HepG2 (cell line): ENCODE measurements around the gene MIF. TPM values are rescaled to one million over a fixed set of nuclear protein-coding genes. Genes with fewer than 3 reads are reported as not detected.

Source experiments
- ATAC-seq: fragments of 200-7000 bp; cut with Tn5 transposase; 3 replicates; pipeline ENCODE4 v1.9.1; 2020; ENCODE audit warnings: mild to moderate bottlenecking, moderate library complexity
- BruUV-seq: library from RNA; stranded (reverse); fragments of 400-500 nt; replicated peaks from 2 replicates; lab custom pipeline; 2021; lab: Mats Ljungman, UMichigan
- CTCF ChIA-PET: fragments of 300-600 bp; formaldehyde crosslinking; extraction: SDS; loops from one replicate; lab custom pipeline; 2021; ENCODE audit warnings: low total read pairs, inconsistent platforms, low intra/inter-chr PET ratio; lab: Yijun Ruan, JAX
- POLR2A ChIA-PET: fragments of 350-600 bp; sonication (Branson Sonifier 250); formaldehyde crosslinking; loops from one replicate; lab custom pipeline; 2020; ENCODE audit warnings: antibody characterized with exemption, inconsistent platforms; lab: Yijun Ruan, JAX
- DNase-seq: peaks from one replicate; pipeline ENCODE4 v3.0.0-alpha.2; 2015; ENCODE audit warnings: low spot score
- FAIRE-seq: peaks from 3 replicates; lab custom pipeline; 2011; peaks lifted over from hg19 to GRCh38; lab: Jason Lieb, UNC
- H2AFZ ChIP-seq: one replicate; pipeline ENCODE4 v1.6.1; 2011; ENCODE audit warnings: low read length, inconsistent platforms
- H3K27ac ChIP-seq: fragments of 300-600 bp; 3 replicates; pipeline ENCODE4 v1.8.0; 2011; ENCODE audit warnings: mixed run types, mild to moderate bottlenecking, mixed read lengths, low read length, inconsistent platforms; ENCODE audit not compliant: insufficient read depth; ENCODE audit errors: extremely low read length
- H3K27me3 ChIP-seq, 2 experiments: fragments of 200-600 bp in 1 of 2; 2 replicates in 1 of 2; 3 replicates in 1 of 2; pipeline versions ENCODE4 v1.6.0 to v1.8.0; 2011; ENCODE audit warnings: low read length in 2 of 2, mild to moderate bottlenecking in 2 of 2, moderate library complexity in 2 of 2, inconsistent platforms in 1 of 2; ENCODE audit not compliant: insufficient read depth in 2 of 2, control insufficient read depth in 1 of 2
- H3K36me3 ChIP-seq, 2 experiments: fragments of 200-600 bp in 1 of 2; replicated peaks in 1 of 2; 2 replicates in 1 of 2; 3 replicates in 1 of 2; pipeline versions ENCODE4 v1.5.1 to v1.8.0; 2011; ENCODE audit warnings: low read length in 2 of 2, inconsistent platforms in 1 of 2; ENCODE audit not compliant: insufficient read depth in 2 of 2, control insufficient read depth in 1 of 2
- H3K4me1 ChIP-seq: 2 replicates; pipeline ENCODE4 v1.5.1; 2012; ENCODE audit warnings: low read length, inconsistent platforms; ENCODE audit not compliant: insufficient read depth
- H3K4me2 ChIP-seq: 2 replicates; pipeline ENCODE4 v1.6.0; 2011; ENCODE audit warnings: low read depth, low read length, inconsistent platforms
- H3K4me3 ChIP-seq, 3 experiments: fragments of 200-600 bp in 1 of 3; sonication (generic), shearing (Covaris generic) in 1 of 3; replicated peaks in 1 of 3; 2 replicates each; pipeline ENCODE4 v1.5.1; 2011 to 2016; ENCODE audit warnings: low read length in 3 of 3, inconsistent platforms in 2 of 3, low read depth in 2 of 3, mild to moderate bottlenecking in 2 of 3, control low read depth in 1 of 3, mixed read lengths in 1 of 3; ENCODE audit not compliant: insufficient read depth in 1 of 3
- H3K79me2 ChIP-seq: one replicate; pipeline ENCODE4 v1.6.1; 2011; ENCODE audit warnings: low read length, inconsistent platforms; ENCODE audit not compliant: insufficient read depth
- H3K9ac ChIP-seq: 2 replicates; pipeline ENCODE4 v1.6.0; 2011; ENCODE audit warnings: mild to moderate bottlenecking, low read depth, low read length, inconsistent platforms; ENCODE audit not compliant: insufficient read depth
- H3K9me3 ChIP-seq: 2 replicates; pipeline ENCODE4 v1.5.1; 2012; ENCODE audit warnings: mild to moderate bottlenecking, low read length
- H4K20me1 ChIP-seq: 2 replicates; pipeline ENCODE4 v1.6.0; 2011; ENCODE audit warnings: inconsistent platforms, mild to moderate bottlenecking, low read length, moderate library complexity; ENCODE audit not compliant: insufficient read depth
- BCL6 ChIP-seq: IDR thresholded peaks from 2 replicates; pipeline ENCODE4 v1.6.1; 2016; ENCODE audit warnings: missing genetic modification reagents, missing compliant biosample characterization
- CSRNP2 ChIP-seq: sonication (generic); formaldehyde crosslinking; conservative IDR thresholded peaks from 2 replicates; pipeline ENCODE4 v1.8.0; 2022; ENCODE audit warnings: low read depth, missing genetic modification reagents
- GATAD2A ChIP-seq: IDR thresholded peaks from 2 replicates; pipeline ENCODE4 v1.6.1; 2016
- MAFF ChIP-seq: IDR thresholded peaks from 2 replicates; pipeline ENCODE4 v1.6.1; 2011; ENCODE audit warnings: low read depth, low read length, improper control_type of control experiment
- PCBP1 ChIP-seq: fragments of 200-400 bp; formaldehyde crosslinking; IDR thresholded peaks from 2 replicates; pipeline ENCODE4 v1.6.1; 2017; ENCODE audit warnings: mild to moderate bottlenecking, low read depth, low read length, borderline replicate concordance
- TRIM24 ChIP-seq: sonication (generic); formaldehyde crosslinking; IDR thresholded peaks from 2 replicates; pipeline ENCODE4 v1.8.0; 2022; ENCODE audit warnings: mild to moderate bottlenecking, missing genetic modification reagents
- ZBTB20 ChIP-seq: sonication (generic); formaldehyde crosslinking; IDR thresholded peaks from 2 replicates; pipeline ENCODE4 v1.8.1; 2023; ENCODE audit warnings: missing genetic modification reagents, low read depth, mild to moderate bottlenecking, borderline replicate concordance
- ZNF343 ChIP-seq: sonication (generic); formaldehyde crosslinking; IDR thresholded peaks from 2 replicates; pipeline ENCODE4 v1.4.0; 2020; ENCODE audit warnings: mild to moderate bottlenecking, missing genetic modification reagents
- ZNF460 ChIP-seq: sonication (generic); formaldehyde crosslinking; IDR thresholded peaks from 2 replicates; pipeline ENCODE4 v1.5.1; 2020; ENCODE audit warnings: missing genetic modification reagents, mild to moderate bottlenecking, borderline replicate concordance
- ZNF512B ChIP-seq: sonication (generic); formaldehyde crosslinking; IDR thresholded peaks from 2 replicates; pipeline ENCODE4 v1.5.1; 2020; ENCODE audit warnings: missing genetic modification reagents, mild to moderate bottlenecking, borderline replicate concordance
- ZNF644 ChIP-seq: IDR thresholded peaks from 2 replicates; pipeline ENCODE4 v1.6.1; 2016; ENCODE audit warnings: low read depth
- ZNF850 ChIP-seq: sonication (generic); formaldehyde crosslinking; conservative IDR thresholded peaks from 2 replicates; pipeline ENCODE4 v1.9.0; 2021; ENCODE audit warnings: mild to moderate bottlenecking, missing genetic modification reagents
- WGBS: methylation state at CpG from one replicate; pipeline ENCODE4 v1.1.6; 2017; ENCODE audit warnings: low lambda C conversion rate; 5-methylcytosine and 5-hydroxymethylcytosine counted together
- in situ Hi-C: cut with HindIII; loops from 2 replicates; pipeline ENCODE4 v1.10.0; 2017; ENCODE audit warnings: low pct_unique_long_range_greater_than_20kb; ENCODE audit not compliant: extremely low pct_ligation_motif_present
- intact Hi-C: fragments of 100-400 bp; cut with micrococcal nuclease; formaldehyde crosslinking; loops from one replicate; pipeline ENCODE4 v1.10.0; 2022; ENCODE audit not compliant: unreplicated experiment
- polyA plus RNA-seq, 8 experiments: library from polyadenylated mRNA; depleted of rRNA in 3 of 8; stranded (reverse) in 7 of 8; unstranded in 1 of 8; fragments of >200 nt; fragmentation: Illumina TruSeq in 4 of 8; extraction: Trizol in 4 of 8; gene quantifications; 2 replicates each; pipeline versions ENCODE4 v1.2.1 to v1.2.3, GENCODE V29; 2011 to 2016; ENCODE audit warnings: low read depth in 4 of 8, missing spikeins in 1 of 8, mixed read lengths in 1 of 8; ENCODE audit not compliant: insufficient read depth in 1 of 8
- total RNA-seq, 5 experiments: library from RNA; depleted of rRNA; stranded (reverse); fragments of >200 nt; fragmentation: Illumina TruSeq; extraction: Trizol; gene quantifications; 2 replicates each; pipeline ENCODE4 v1.2.3, GENCODE V29; 2016; ENCODE audit warnings: low read depth in 1 of 5
- TF ChIP-seq, protein P1 (sequence below): IDR thresholded peaks from 2 replicates; pipeline ENCODE4 v1.6.1; 2016; ENCODE audit warnings: missing compliant biosample characterization, missing genetic modification reagents, borderline replicate concordance
- TF ChIP-seq, protein P2 (sequence below): sonication (generic); formaldehyde crosslinking; conservative IDR thresholded peaks from 2 replicates; pipeline ENCODE4 v1.4.0; 2020; ENCODE audit warnings: mild to moderate bottlenecking, missing genetic modification reagents, moderate library complexity

The MIF gene
- total and polyA plus RNA-seq, 2 of the 13 experiments (the other 11 are each of a cell fraction or from before 2014, with no cell fraction given): 634 to 675 TPM

DNA sequence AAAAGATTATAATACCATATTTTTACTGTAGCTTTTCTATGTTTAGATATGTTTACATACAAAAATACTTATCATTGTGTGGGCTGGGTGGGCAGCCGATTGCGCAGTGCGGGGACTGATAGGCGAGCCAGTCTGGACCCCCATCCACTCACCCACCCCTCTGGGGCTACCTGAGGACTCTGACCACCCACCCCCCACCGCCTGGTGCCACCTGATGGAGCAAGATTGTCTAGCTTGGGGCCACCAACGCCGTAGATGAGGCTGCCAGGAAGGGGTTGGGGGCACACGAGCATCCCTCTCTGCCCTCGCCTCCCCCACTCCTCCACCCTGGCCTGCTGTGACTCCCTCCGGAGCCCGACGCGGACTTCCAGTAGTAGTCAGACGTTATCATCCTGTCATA, 32.4 kb downstream of the MIF start (continued):
- TF ChIP-seq PCBP1 (no peak), ZNF343 (CRISPR knock-in tag) (no peak), ZNF460 (no peak), ZBTB20 (CRISPR knock-in tag) (no peak), MAFF (no peak), BCL6 (CRISPR knock-in tag) (no peak), ZNF512B (CRISPR knock-in tag) (no peak)
- TF ChIP-seq, all 625 proteins: peak for 0

- ATAC-seq (peak; percentile 98), DNase-seq (peak; percentile 81), FAIRE-seq (peak; percentile 92)
- CTCF ChIA-PET: no interaction called here
- peak overlapping the region; percentile 44 for H3K4me2 ChIP-seq
- no peak overlapping the region for H2AFZ ChIP-seq
- H3K27ac ChIP-seq: no peak overlapping the region
- H3K9ac ChIP-seq: no peak overlapping the region
- BruUV-seq: no TSS peak
- H3K36me3 ChIP-seq: no peaks in the 10 kb centered on the region
- no peaks in the 10 kb centered on the region for H4K20me1 ChIP-seq
- intact Hi-C loops: no loop called here
- WGBS: 50% methylated on average over 5 of the region's 5 CpGs
- peaks cover 18% of the 10 kb centered on the region for H3K4me1 ChIP-seq
- H3K4me3 ChIP-seq: no peak overlapping the region
- in situ Hi-C loops: loop anchor here (5.0 kb wide), 1 partner anchor 69 kb away; the partner anchor contains the start of gene GSTT4
- no peaks in the 10 kb centered on the region for H3K27me3 ChIP-seq
- no peaks in the 10 kb centered on the region for H3K9me3 ChIP-seq
- H3K79me2 ChIP-seq: no peaks in the 10 kb centered on the region
- POLR2A ChIA-PET: interaction anchor here (1.0 kb wide), 2 partner anchors 59 to 242 kb away, joined by 3 to 5 read pairs; no protein-coding TSS in a partner anchor
- TF ChIP-seq, protein P1, sequence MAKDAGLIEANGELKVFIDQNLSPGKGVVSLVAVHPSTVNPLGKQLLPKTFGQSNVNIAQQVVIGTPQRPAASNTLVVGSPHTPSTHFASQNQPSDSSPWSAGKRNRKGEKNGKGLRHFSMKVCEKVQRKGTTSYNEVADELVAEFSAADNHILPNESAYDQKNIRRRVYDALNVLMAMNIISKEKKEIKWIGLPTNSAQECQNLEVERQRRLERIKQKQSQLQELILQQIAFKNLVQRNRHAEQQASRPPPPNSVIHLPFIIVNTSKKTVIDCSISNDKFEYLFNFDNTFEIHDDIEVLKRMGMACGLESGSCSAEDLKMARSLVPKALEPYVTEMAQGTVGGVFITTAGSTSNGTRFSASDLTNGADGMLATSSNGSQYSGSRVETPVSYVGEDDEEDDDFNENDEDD (CRISPR knock-in tag): no peak
- TF ChIP-seq ZNF644 (CRISPR knock-in tag) (no peak), ZNF850 (CRISPR knock-in tag) (no peak), CSRNP2 (CRISPR knock-in tag) (no peak), GATAD2A (CRISPR knock-in tag) (peak; percentile 23; the same call in 1 of the 2 replicates), TRIM24 (no peak)
- TF ChIP-seq, protein P2, sequence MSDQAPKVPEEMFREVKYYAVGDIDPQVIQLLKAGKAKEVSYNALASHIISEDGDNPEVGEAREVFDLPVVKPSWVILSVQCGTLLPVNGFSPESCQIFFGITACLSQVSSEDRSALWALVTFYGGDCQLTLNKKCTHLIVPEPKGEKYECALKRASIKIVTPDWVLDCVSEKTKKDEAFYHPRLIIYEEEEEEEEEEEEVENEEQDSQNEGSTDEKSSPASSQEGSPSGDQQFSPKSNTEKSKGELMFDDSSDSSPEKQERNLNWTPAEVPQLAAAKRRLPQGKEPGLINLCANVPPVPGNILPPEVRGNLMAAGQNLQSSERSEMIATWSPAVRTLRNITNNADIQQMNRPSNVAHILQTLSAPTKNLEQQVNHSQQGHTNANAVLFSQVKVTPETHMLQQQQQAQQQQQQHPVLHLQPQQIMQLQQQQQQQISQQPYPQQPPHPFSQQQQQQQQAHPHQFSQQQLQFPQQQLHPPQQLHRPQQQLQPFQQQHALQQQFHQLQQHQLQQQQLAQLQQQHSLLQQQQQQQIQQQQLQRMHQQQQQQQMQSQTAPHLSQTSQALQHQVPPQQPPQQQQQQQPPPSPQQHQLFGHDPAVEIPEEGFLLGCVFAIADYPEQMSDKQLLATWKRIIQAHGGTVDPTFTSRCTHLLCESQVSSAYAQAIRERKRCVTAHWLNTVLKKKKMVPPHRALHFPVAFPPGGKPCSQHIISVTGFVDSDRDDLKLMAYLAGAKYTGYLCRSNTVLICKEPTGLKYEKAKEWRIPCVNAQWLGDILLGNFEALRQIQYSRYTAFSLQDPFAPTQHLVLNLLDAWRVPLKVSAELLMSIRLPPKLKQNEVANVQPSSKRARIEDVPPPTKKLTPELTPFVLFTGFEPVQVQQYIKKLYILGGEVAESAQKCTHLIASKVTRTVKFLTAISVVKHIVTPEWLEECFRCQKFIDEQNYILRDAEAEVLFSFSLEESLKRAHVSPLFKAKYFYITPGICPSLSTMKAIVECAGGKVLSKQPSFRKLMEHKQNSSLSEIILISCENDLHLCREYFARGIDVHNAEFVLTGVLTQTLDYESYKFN (CRISPR knock-in tag): peak; percentile 32; the same call in 1 of the 2 replicates
These were observed 44.3 kb downstream of the MIF start for GRCh38 chr22:23938328-23939016.
